Measurements from ENCODE around the gene LSM3. TPM values are rescaled to one million over a fixed set of nuclear protein-coding genes. Genes with fewer than 3 reads are reported as not detected.
A peak's percentile ranks its signal among the peaks of the same experiment; 100 is the strongest.

The LSM3 gene
- total and polyA plus RNA-seq, 9 of the 15 experiments (the other 6 are each of a cell fraction or from before 2014, with no cell fraction given), result 33.8 to 203 (median 61.2) TPM

- TF ChIP-seq ZBTB40 (IDR thresholded peaks at IDR 0.05), result no peak
- no peak for TF ChIP-seq ZBTB40 (CRISPR knock-in tag; IDR thresholded peaks at IDR 0.05)
- peak; percentile 62 for TF ChIP-seq RBM25 (IDR thresholded peaks at IDR 0.05; ENCODE audit: low read depth, low read length, severe bottlenecking)
Measured at GRCh38 chr3:14213066-14213774, 34.6 kb downstream of the LSM3 start (continued).

All from K562 (cell line).